Neural progenitor cell (in vitro differentiated cells): ENCODE measurements around the gene PRRX2. TPM values are rescaled to one million over a fixed set of nuclear protein-coding genes. Genes with fewer than 3 reads are reported as not detected.

Experiments
- DNase-seq: peaks from one replicate; pipeline ENCODE4 v3.0.0-alpha.2; 2016; ENCODE audit warnings: low spot score
- H2AFZ ChIP-seq: fragments of 200-600 bp; sonication (generic); replicated peaks from 2 replicates; pipeline ENCODE4 v1.6.1; 2016; ENCODE audit warnings: antibody characterized with exemption
- H3F3A ChIP-seq: fragments of 200-600 bp; sonication (generic); 2 replicates; pipeline ENCODE4 v1.6.1; 2016; ENCODE audit warnings: antibody characterized with exemption, low read depth
- H3K27ac ChIP-seq: fragments of 200-600 bp; sonication (generic); 2 replicates; pipeline ENCODE4 v1.5.1; 2016; ENCODE audit warnings: mild to moderate bottlenecking
- H3K27me3 ChIP-seq: fragments of 200-600 bp; sonication (generic); 2 replicates; pipeline ENCODE4 v1.6.1; 2016; ENCODE audit warnings: mild to moderate bottlenecking, moderate library complexity
- H3K36me3 ChIP-seq: fragments of 200-600 bp; sonication (generic); 2 replicates; pipeline ENCODE4 v1.5.1; 2016
- H3K4me1 ChIP-seq: fragments of 200-600 bp; sonication (generic); 2 replicates; pipeline ENCODE4 v1.6.1; 2016; ENCODE audit warnings: mixed run types
- H3K4me2 ChIP-seq: fragments of 200-600 bp; sonication (generic); 2 replicates; pipeline ENCODE4 v1.6.1; 2016
- H3K4me3 ChIP-seq: fragments of 200-600 bp; sonication (generic); 2 replicates; pipeline ENCODE4 v1.5.1; 2016
- H3K79me2 ChIP-seq: fragments of 200-600 bp; sonication (generic); 2 replicates; pipeline ENCODE4 v1.6.1; 2016; ENCODE audit warnings: low read depth
- H3K9ac ChIP-seq: fragments of 200-600 bp; sonication (generic); 2 replicates; pipeline ENCODE4 v1.6.1; 2016
- H3K9me3 ChIP-seq: fragments of 200-600 bp; sonication (generic); 2 replicates; pipeline ENCODE4 v1.5.1; 2016; ENCODE audit warnings: low read depth
- H4K20me1 ChIP-seq: fragments of 200-600 bp; sonication (generic); 2 replicates; pipeline ENCODE4 v1.6.1; 2016; ENCODE audit warnings: low read depth
- H3K27ac Mint-ChIP-seq: 3 replicates; pipeline ENCODE4 v1.8.0; 2021; ENCODE audit warnings: mixed read lengths
- H3K27me3 Mint-ChIP-seq: 2 replicates; pipeline ENCODE4 v1.8.0; 2022; ENCODE audit warnings: low read depth, mild to moderate bottlenecking, inconsistent platforms, moderate library complexity, mixed read lengths; ENCODE audit not compliant: insufficient read depth
- H3K36me3 Mint-ChIP-seq: 3 replicates; pipeline ENCODE4 v1.8.0; 2021; ENCODE audit warnings: mixed read lengths
- H3K4me1 Mint-ChIP-seq: 3 replicates; pipeline ENCODE4 v1.8.0; 2021; ENCODE audit warnings: mixed read lengths
- H3K4me3 Mint-ChIP-seq: 3 replicates; pipeline ENCODE4 v1.8.0; 2021; ENCODE audit warnings: mild to moderate bottlenecking, moderate library complexity, mixed read lengths
- H3K9me3 Mint-ChIP-seq: 3 replicates; pipeline ENCODE4 v1.8.0; 2020; ENCODE audit warnings: mixed read lengths
- CTCF ChIP-seq: fragments of 200-600 bp; sonication (generic); IDR thresholded peaks from 2 replicates; pipeline ENCODE4 v1.5.1; 2017; ENCODE audit warnings: antibody characterized with exemption, mild to moderate bottlenecking
- EZH2 ChIP-seq: fragments of 200-600 bp; sonication (generic); IDR thresholded peaks from 2 replicates; pipeline ENCODE4 v1.6.1; 2017; ENCODE audit warnings: antibody characterized with exemption, mild to moderate bottlenecking, moderate library complexity
- EZH2phosphoT487 ChIP-seq: fragments of 200-600 bp; sonication (generic); IDR thresholded peaks from 2 replicates; pipeline ENCODE4 v1.6.1; 2017; ENCODE audit warnings: antibody characterized with exemption
- total RNA-seq: library from RNA; depleted of rRNA; stranded (reverse); fragments of >200 nt; gene quantifications from 2 replicates; pipeline ENCODE4 v1.2.3, GENCODE V29; 2015; ENCODE audit warnings: low replicate concordance

PRRX2 gene
- total RNA-seq, 1 donor from 2014 or later: 1.5 TPM

GRCh38 chr9:129620669-129621295, 44.7 kb upstream of the PRRX2 start, which contains the start of gene C9orf50:
Gene C9orf50, minus strand, starts transcription at chr9:129621101. Its CDS starts 527 bp downstream, at chr9:129620574.
- no peaks in the 10 kb centered on the region for H3K79me2 ChIP-seq
- peak within 1 kb of the TSS; percentile 66 for H2AFZ ChIP-seq
- H3K4me2 ChIP-seq: peak within 1 kb of the TSS; percentile 79
- H3K4me3 Mint-ChIP-seq: peak within 1 kb of the TSS; percentile 81
- H3K27me3 Mint-ChIP-seq: peaks cover 22% of the 10 kb centered on the region
- no peak for DNase-seq
- no peak within 1 kb of the TSS for H3K27ac ChIP-seq
- no peaks in the 10 kb centered on the region for H3K36me3 ChIP-seq
- no peak within 1 kb of the TSS for H3K9ac ChIP-seq
- H3F3A ChIP-seq: peaks cover 17% of the 10 kb centered on the region
- peaks cover 2% of the 10 kb centered on the region for H3K9me3 Mint-ChIP-seq
- peaks cover 8% of the 10 kb centered on the region for H3K4me1 ChIP-seq
- H3K27me3 ChIP-seq: peaks cover 44% of the 10 kb centered on the region
- H4K20me1 ChIP-seq: no peaks in the 10 kb centered on the region
- no peaks in the 10 kb centered on the region for H3K9me3 ChIP-seq
- peak within 1 kb of the TSS; percentile 51 for H3K4me3 ChIP-seq
- H3K27ac Mint-ChIP-seq: no peak within 1 kb of the TSS
- TF ChIP-seq EZH2phosphoT487 (peak; percentile 65), CTCF (no peak)
- H3K4me1 Mint-ChIP-seq: peaks cover 29% of the 10 kb centered on the region
- H3K36me3 Mint-ChIP-seq: no peaks in the 10 kb centered on the region

GRCh38 chr9:129623331-129623730, 42.1 kb upstream of the PRRX2 start:
- peaks cover 20% of the 10 kb centered on the region for H3K27me3 Mint-ChIP-seq
- no peaks in the 10 kb centered on the region for H3K36me3 ChIP-seq
- no peak overlapping the region for H3K27ac Mint-ChIP-seq
- TF ChIP-seq EZH2: no peak
- TF ChIP-seq EZH2phosphoT487: no peak
- no peak for TF ChIP-seq CTCF
- H3K4me3 ChIP-seq: no peak overlapping the region
- H3K36me3 Mint-ChIP-seq: peaks cover 1% of the 10 kb centered on the region
- H3K27ac ChIP-seq: no peak overlapping the region
- H2AFZ ChIP-seq: no peak overlapping the region
- DNase-seq: no peak
- peaks cover 46% of the 10 kb centered on the region for H3K4me1 Mint-ChIP-seq
- peaks cover 24% of the 10 kb centered on the region for H3K79me2 ChIP-seq
- peaks cover 19% of the 10 kb centered on the region for H3K4me1 ChIP-seq
- peaks cover 38% of the 10 kb centered on the region for H3K27me3 ChIP-seq
- no peak overlapping the region for H3K9ac ChIP-seq
- no peak overlapping the region for H3K4me2 ChIP-seq
- peaks cover 23% of the 10 kb centered on the region for H4K20me1 ChIP-seq
- peaks cover 1% of the 10 kb centered on the region for H3K9me3 Mint-ChIP-seq
- peaks cover 17% of the 10 kb centered on the region for H3F3A ChIP-seq
- no peaks in the 10 kb centered on the region for H3K9me3 ChIP-seq
- peak overlapping the region; percentile 13 for H3K4me3 Mint-ChIP-seq

GRCh38 chr9:129624168-129624759, 41.2 kb upstream of the PRRX2 start:
- DNase-seq: peak; percentile 83
- H3K27me3 Mint-ChIP-seq: peaks cover 16% of the 10 kb centered on the region
- peaks cover 4% of the 10 kb centered on the region for H3K36me3 Mint-ChIP-seq
- H3K27me3 ChIP-seq: peaks cover 28% of the 10 kb centered on the region
- H3K9me3 ChIP-seq: no peaks in the 10 kb centered on the region
- peaks cover 50% of the 10 kb centered on the region for H3K4me1 Mint-ChIP-seq
- H3K9ac ChIP-seq: no peak overlapping the region
- peak overlapping the region; percentile 88 for H3K27ac Mint-ChIP-seq
- H4K20me1 ChIP-seq: peaks cover 32% of the 10 kb centered on the region
- H2AFZ ChIP-seq: no peak overlapping the region
- peak overlapping the region; percentile 80 for H3K4me3 Mint-ChIP-seq
- no peak overlapping the region for H3K27ac ChIP-seq
- H3K4me1 ChIP-seq: peaks cover 19% of the 10 kb centered on the region
- peaks cover 33% of the 10 kb centered on the region for H3K79me2 ChIP-seq
- no peaks in the 10 kb centered on the region for H3K36me3 ChIP-seq
- no peak for TF ChIP-seq EZH2phosphoT487
- peak; percentile 86 for TF ChIP-seq CTCF
- no peak for TF ChIP-seq EZH2
- H3K4me2 ChIP-seq: no peak overlapping the region
- no peaks in the 10 kb centered on the region for H3K9me3 Mint-ChIP-seq
- no peak overlapping the region for H3K4me3 ChIP-seq
- H3F3A ChIP-seq: peaks cover 15% of the 10 kb centered on the region
